Tibial artery (tissue), 4 donors: ENCODE results near the gene TMEM30A.

Source experiments
- DNase-seq, 2 donors: peaks; one replicate each; pipeline ENCODE4 v3.0.0-alpha.2; 2019
- H3K27ac ChIP-seq, 2 donors: fragments of 200-600 bp; sonication (generic) in 1 of 2; 1 replicate in 1 of 2; 2 replicates in 1 of 2; pipeline ENCODE4 v1.5.1; 2018 to 2019; ENCODE audit warnings: mild to moderate bottlenecking in 1 of 2
- H3K27me3 ChIP-seq, 2 donors: fragments of 200-600 bp; sonication (generic) in 1 of 2; one replicate each; pipeline versions ENCODE4 v1.5.1 to v1.6.0; 2016 to 2019
- H3K36me3 ChIP-seq, 3 donors: fragments of 200-600 bp; sonication (generic) in 2 of 3; one replicate each; pipeline ENCODE4 v1.5.1; 2016 to 2019; ENCODE audit warnings: mild to moderate bottlenecking in 2 of 3
- H3K4me1 ChIP-seq, 4 donors: fragments of 200-600 bp; sonication (generic) in 2 of 4; 1 replicate in 3 of 4; 2 replicates in 1 of 4; pipeline ENCODE4 v1.5.1; 2016 to 2019
- H3K4me3 ChIP-seq, 2 donors: fragments of 200-600 bp; sonication (generic) in 1 of 2; 1 replicate in 1 of 2; 2 replicates in 1 of 2; pipeline ENCODE4 v1.5.1; 2018 to 2019; ENCODE audit warnings: mild to moderate bottlenecking in 2 of 2
- H3K9me3 ChIP-seq, 3 donors: fragments of 200-600 bp; sonication (generic) in 1 of 3; one replicate each; pipeline ENCODE4 v1.5.1; 2016 to 2019
- CTCF ChIP-seq, 2 experiments: fragments of 200-600 bp in 1 of 2; fragments of 450-650 bp in 1 of 2; IDR thresholded peaks; one replicate each; pipeline ENCODE4 v1.5.1; 2017 to 2019; ENCODE audit warnings: antibody characterized with exemption in 2 of 2, mild to moderate bottlenecking in 1 of 2, moderate library complexity in 1 of 2
- intact Hi-C: fragments of 100-400 bp; cut with DNase I; formaldehyde crosslinking; loops from one replicate; pipeline ENCODE4 v1.15.0; 2023; ENCODE audit warnings: low total_unique reads

The TMEM30A gene

GRCh38 chr6:75272145-75272840 is 12.3 kb downstream of the TMEM30A start:
- TF ChIP-seq CTCF (IDR thresholded peaks at IDR 0.05), result no peak
- Histone ChIP-seq H3K4me1 (peaks cover 0 to 66% (median 14%) of the 10 kb centered on the region in 4 donors), H3K4me3 (no peak overlapping the region), H3K36me3 (peaks cover 0 to 5% (median 4%) of the 10 kb centered on the region in 3 donors), H3K27ac (peak overlapping the region in 1 of 2 donors; percentile 44), H3K27me3 (no peaks in the 10 kb centered on the region), H3K9me3 (no peaks in the 10 kb centered on the region)
- intact Hi-C loops, result no loop called here
- DNase-seq, result no peak

- no peak for DNase-seq
- intact Hi-C loops, result no loop called here
- Histone ChIP-seq H3K27ac (no peak overlapping the region), H3K36me3 (peaks cover 4 to 15% (median 4%) of the 10 kb centered on the region in 3 donors), H3K27me3 (no peaks in the 10 kb centered on the region), H3K9me3 (no peaks in the 10 kb centered on the region), H3K4me3 (no peak overlapping the region), H3K4me1 (peaks cover 0 to 48% (median 15%) of the 10 kb centered on the region in 4 donors)
- TF ChIP-seq CTCF (IDR thresholded peaks at IDR 0.05), result no peak
These were observed 15.6 kb downstream of the TMEM30A start for GRCh38 chr6:75268988-75269354.

GRCh38 chr6:75268121-75268987 is 16.2 kb downstream of the TMEM30A start:
- TF ChIP-seq CTCF (IDR thresholded peaks at IDR 0.05), result no peak
- H3K27ac ChIP-seq, result no peak overlapping the region

GRCh38 chr6:75267461-75267860 is 17.1 kb downstream of the TMEM30A start:
- no peak overlapping the region for H3K4me3 ChIP-seq
- intact Hi-C loops, result no loop called here
- TF ChIP-seq CTCF (IDR thresholded peaks at IDR 0.05), result no peak
- DNase-seq, result no peak
- H3K36me3 ChIP-seq, result peaks cover under 1 to 26% (median 14%) of the 10 kb centered on the region in 3 donors
- peak overlapping the region in 1 of 2 donors; percentile 7 for H3K27ac ChIP-seq
- no peaks in the 10 kb centered on the region for H3K9me3 ChIP-seq
- no peaks in the 10 kb centered on the region for H3K27me3 ChIP-seq
- peaks cover 0 to 34% (median 13%) of the 10 kb centered on the region in 4 donors for H3K4me1 ChIP-seq

More at GRCh38 chr6:75268121-75268987, 16.2 kb downstream of the TMEM30A start:
- peaks cover 0 to 42% (median 13%) of the 10 kb centered on the region in 4 donors for H3K4me1 ChIP-seq
- intact Hi-C loops, result no loop called here
- no peaks in the 10 kb centered on the region for H3K9me3 ChIP-seq
- peaks cover 4 to 21% (median 5%) of the 10 kb centered on the region in 3 donors for H3K36me3 ChIP-seq
- H3K4me3 ChIP-seq, result no peak overlapping the region
- no peaks in the 10 kb centered on the region for H3K27me3 ChIP-seq
- DNase-seq, result no peak

GRCh38 chr6:75266716-75267291 is 17.8 kb downstream of the TMEM30A start:
- peaks cover 0 to 32% (median 14%) of the 10 kb centered on the region in 3 donors for H3K36me3 ChIP-seq
- no peak overlapping the region for H3K27ac ChIP-seq
- DNase-seq, result no peak
- intact Hi-C loops, result no loop called here
- no peaks in the 10 kb centered on the region for H3K27me3 ChIP-seq
- TF ChIP-seq CTCF (IDR thresholded peaks at IDR 0.05), result peak; percentile 78 to 83
- no peak overlapping the region for H3K4me3 ChIP-seq
- H3K9me3 ChIP-seq, result no peaks in the 10 kb centered on the region
- peaks cover 0 to 28% (median 13%) of the 10 kb centered on the region in 4 donors for H3K4me1 ChIP-seq
